Ureter (tissue), 1 donor: Measurements from ENCODE around the gene NHLRC1. TPM values are rescaled to one million over a fixed set of nuclear protein-coding genes. Genes with fewer than 3 reads are reported as not detected.

ENCODE experiments used
- DNase-seq: peaks from one replicate; pipeline ENCODE4 v3.0.0-alpha.2; 2020; ENCODE audit warnings: low spot score
- total RNA-seq: library from RNA; stranded (reverse); gene quantifications from one replicate; pipeline ENCODE4 v1.2.4, GENCODE V29; 2023
- donor health status: DM: yes; HTN: yes; CAD: no.

The NHLRC1 gene
- total RNA-seq, 1 donor from 2014 or later, result 4.1 TPM

DNA sequence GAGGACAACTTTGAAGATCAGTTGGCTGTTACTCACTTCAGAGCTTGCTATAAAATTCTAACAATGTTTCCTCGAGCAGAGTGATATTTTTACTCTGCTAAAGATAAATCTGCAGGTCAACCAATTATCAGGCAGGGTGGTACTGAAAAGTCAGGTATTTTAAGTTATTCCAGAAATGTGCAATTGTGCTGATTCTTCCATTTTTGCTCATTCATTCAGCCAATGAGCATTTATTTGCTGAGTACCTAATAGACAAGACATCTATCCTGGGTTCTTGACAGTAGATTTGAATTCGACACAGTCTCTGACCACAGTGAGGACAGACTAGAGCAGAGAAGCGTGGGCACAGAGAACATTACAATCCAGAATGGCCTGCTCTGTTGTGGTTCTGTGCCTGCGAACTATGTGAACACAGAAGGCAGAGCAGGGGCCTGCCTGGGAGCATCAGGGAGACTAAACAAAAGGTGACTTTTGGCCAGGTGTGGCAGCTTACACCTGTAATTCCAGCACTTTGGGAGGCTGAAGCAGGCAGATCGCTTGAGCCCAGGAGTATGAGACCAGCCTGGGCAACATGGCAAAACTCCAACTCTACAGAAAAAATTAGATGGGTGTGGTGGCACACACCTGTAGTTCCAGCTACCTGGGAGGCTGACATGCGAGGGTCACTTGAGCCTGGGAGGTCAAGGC lies 17.6 kb upstream of the NHLRC1 start:
- no peak for DNase-seq

DNA sequence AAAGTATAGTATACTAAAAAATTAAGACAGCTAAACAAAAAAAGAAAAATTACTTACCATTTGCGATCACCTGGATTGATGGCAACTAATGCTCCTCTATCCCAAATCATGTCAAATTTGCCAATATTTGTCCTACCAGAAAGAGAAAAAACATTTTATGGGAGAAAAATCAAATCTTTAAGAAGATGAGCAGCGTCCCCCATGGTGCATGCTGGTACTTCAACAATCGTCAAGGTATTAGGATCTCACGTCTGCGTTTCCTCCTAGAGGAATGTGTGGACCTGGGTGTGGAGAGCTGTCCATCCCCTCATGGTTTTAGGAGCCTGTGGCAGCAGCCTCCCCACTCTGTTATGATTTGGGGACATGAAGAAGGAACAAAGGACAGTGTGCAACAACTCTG lies 16.4 kb upstream of the NHLRC1 start:
- no peak for DNase-seq

GRCh38 chr6:18136260-18136659 lies 13.8 kb upstream of the NHLRC1 start:
- DNase-seq, result no peak

GRCh38 chr6:18135171-18135570 lies 12.7 kb upstream of the NHLRC1 start:
- no peak for DNase-seq

- DNase-seq, result no peak
Observed at GRCh38 chr6:18132346-18132745, 9.9 kb upstream of the NHLRC1 start.

GRCh38 chr6:18126121-18126520 lies 3.6 kb upstream of the NHLRC1 start:
- no peak for DNase-seq

GRCh38 chr6:18121580-18122127 lies 823 bp downstream of the NHLRC1 start:
- DNase-seq, result no peak

DNA sequence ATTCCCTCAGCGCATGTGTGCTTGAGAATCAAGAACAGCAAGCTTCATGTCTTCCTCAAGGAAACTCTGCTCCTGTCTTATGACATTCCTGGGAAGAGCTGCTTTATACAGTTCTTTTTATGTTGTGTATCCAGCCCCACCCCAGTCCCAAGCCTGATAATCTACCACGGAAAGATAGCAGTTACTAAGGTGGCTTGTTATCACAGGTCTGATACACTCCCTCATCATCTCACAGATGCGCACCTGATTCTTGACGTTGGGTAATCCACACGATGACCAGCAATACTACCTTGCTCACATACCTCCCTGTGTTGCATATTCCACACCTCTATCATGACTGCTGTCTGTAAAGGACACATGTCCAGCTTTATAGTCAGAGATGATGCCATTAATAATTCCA lies 3.2 kb downstream of the NHLRC1 start:
- no peak for DNase-seq

DNA sequence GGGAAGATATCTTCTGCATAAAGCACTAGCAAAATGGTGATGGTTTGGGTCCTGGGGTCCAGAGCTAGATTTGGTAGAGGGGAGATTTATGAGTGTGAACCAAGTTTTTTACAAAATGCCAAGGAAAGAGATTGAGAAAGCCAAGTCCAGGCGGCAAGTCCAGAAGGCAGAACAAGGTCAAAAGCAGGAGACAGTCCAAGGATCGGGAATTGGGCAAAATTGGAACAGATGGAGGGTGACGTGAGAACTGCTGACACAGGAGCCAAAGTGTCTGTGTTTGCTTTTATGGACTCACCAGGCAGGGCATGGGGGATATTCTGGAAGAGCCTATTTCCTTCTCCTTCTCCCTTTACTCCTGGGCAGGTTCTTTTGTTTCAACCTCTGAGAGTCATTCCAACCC lies 4.1 kb downstream of the NHLRC1 start:
- DNase-seq, result no peak

DNA sequence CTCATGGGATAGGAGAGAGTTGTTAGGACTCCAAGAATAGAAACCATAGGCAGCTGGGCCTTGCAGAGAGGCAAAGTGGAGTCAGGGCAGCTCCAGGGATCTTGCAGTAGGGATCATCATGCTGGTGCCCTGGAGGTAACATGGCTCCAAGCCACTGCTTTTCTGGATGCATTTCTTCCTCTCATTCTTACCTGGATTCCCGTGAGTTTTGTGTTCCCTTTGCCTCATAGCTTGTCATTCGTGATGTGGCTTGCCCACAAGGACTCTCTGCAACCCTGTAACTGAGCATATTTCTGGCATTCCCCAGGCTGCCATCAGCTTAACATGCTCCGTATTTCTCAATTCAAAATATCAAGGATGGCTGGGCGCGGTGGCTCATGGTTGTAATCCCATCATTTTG lies 5.3 kb downstream of the NHLRC1 start:
- DNase-seq, result no peak

DNA sequence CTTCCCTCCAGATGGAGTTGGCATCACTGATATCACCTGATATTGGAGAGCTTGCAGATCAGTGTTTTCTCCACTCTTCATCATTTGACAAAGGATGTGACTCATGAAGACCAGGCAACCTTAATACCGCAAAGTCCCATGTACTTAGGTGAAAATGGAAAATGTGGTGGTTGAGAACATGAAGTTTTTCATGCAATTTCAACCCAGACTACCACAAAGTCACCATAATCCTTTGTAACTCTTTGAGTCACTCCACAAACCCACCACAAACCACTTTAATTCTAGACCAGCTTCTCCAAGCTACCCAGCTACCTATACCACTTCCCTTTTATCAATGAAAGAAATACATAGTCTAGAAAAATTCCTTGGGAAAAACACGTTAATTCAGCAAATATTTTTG lies 7.1 kb downstream of the NHLRC1 start:
- no peak for DNase-seq

GRCh38 chr6:18110162-18110561 lies 12.3 kb downstream of the NHLRC1 start:
- no peak for DNase-seq

DNA sequence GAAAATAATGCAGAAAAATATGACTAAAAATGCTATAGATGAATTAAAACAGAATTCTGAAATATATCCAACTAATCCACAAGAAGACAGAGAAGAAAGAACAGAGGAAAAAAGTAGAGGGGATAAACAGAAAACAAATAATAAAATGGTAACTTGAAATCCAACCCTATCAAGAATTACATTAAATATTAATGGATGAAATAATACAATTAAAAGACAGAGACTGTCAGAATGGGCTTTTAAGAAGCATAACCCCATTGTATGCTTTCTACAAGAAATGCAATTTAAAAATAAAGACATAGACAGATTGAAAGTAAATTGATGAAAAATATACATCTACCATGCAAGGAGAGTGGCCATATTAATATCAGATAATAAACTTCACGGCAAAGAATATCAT lies 15.4 kb downstream of the NHLRC1 start:
- DNase-seq, result no peak

- DNase-seq, result no peak
Observed at GRCh38 chr6:18102783-18103509, 19.5 kb downstream of the NHLRC1 start.

DNA sequence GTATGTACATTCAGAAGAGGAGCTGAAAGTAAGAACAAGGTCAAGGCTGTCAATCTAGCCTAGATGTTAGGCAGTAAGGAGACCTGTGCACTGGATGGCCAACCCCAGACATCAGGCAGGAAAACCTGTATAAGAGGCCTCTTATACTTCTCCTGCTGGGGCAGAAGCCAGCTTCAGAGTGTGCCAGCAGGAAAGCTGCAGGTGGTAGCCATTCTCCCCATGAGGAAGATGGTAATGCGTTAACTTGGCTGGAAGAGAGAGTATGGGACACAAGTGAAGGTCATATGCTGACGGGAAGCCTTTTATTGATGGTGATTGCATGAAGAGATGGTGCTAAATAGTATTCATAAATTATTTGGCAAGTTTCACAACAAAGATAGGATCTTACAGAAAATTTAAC lies 20.6 kb downstream of the NHLRC1 start:
- no peak for DNase-seq

DNA sequence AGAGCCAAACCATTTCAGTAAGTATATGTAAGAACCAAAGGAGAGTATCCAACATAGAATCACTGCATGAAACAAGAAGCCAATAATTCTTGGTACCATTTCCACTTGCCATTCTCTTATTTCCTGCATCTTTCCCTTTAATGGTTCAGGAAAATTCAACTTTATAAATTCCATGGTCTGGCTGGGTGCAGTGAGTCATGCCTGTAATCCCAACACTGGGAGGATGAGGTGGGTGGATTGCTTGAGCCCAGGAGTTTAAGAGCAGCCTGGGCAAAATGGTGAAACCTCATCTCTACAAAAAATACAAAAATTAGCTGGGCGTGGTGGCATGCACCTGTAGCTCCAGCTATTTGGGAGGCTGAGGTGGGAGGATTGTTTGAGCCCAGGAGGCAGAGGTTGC lies 21.2 kb downstream of the NHLRC1 start:
- DNase-seq, result no peak

DNA sequence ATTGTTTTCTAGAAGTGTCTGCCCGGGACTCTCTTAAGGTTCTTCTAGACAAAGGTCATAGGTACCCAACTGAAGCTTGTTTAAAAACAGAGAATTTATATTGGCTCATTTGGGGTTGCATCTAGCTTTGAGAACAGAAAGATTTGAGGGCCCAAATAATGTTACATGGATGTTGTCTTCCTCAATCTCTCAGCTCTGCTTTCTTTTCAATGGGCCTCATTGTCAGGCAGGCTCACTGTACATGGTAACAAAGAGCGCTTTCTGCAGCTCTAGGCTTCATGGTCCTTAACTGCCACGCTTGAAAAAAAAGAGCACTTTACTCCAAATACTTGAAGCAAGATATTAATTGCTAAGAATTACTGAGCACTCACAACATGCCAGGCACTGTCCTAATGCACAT lies 22.2 kb downstream of the NHLRC1 start:
- DNase-seq, result no peak

- no peak for DNase-seq
Observed at GRCh38 chr6:18099511-18099910, 23.0 kb downstream of the NHLRC1 start.

- DNase-seq, result no peak
Observed at GRCh38 chr6:18096423-18096822, 26.1 kb downstream of the NHLRC1 start.

DNA sequence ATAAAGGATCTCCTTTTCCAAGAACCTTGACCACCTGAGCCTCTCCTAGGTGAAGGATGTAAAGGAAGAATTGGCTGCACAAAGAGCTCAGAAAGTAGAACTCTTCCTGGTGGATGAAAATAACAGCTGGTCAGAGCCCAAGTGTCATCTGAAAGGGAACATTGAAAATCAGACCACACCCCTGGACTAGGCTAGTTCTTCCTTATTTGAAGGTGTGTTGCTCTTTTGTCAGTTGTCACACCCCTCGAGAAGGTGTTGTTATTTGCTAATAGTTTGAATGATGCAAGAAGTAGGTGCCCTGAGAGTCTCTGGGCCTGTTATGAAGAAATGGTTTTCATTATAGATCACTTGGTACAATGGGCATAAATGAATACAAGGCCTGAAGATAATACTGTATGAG lies 31.1 kb downstream of the NHLRC1 start:
- no peak for DNase-seq

DNA sequence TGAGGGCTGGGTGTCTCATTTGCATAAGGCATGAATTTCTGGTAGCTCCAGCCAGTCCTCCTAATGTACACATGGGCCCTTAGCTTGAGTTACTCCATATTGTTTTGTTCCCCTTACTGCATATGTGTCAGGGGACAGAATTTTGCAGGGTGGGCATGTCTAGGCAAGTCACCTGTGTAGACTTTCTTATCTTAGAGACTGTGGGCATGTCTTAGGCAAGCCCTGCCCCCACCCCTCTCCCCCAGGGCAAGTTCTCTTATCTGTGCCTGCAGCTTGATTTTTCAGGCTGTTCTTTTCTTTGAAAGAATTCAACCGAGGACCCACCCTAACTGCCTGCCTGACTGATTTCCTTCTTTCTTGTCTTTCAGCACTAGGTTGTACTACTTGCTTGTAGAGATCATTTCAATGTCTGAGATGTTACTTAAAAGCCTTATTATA lies 32.1 kb downstream of the NHLRC1 start:
- no peak for DNase-seq

- DNase-seq, result no peak
Observed at GRCh38 chr6:18088419-18089296, 33.8 kb downstream of the NHLRC1 start.
